ENCODE measurements around the gene RAB38.

The RAB38 gene

GRCh38 chr11:88171982-88172381 lies 3.3 kb downstream of the RAB38 start:
- TF ChIP-seq, protein P1, sequence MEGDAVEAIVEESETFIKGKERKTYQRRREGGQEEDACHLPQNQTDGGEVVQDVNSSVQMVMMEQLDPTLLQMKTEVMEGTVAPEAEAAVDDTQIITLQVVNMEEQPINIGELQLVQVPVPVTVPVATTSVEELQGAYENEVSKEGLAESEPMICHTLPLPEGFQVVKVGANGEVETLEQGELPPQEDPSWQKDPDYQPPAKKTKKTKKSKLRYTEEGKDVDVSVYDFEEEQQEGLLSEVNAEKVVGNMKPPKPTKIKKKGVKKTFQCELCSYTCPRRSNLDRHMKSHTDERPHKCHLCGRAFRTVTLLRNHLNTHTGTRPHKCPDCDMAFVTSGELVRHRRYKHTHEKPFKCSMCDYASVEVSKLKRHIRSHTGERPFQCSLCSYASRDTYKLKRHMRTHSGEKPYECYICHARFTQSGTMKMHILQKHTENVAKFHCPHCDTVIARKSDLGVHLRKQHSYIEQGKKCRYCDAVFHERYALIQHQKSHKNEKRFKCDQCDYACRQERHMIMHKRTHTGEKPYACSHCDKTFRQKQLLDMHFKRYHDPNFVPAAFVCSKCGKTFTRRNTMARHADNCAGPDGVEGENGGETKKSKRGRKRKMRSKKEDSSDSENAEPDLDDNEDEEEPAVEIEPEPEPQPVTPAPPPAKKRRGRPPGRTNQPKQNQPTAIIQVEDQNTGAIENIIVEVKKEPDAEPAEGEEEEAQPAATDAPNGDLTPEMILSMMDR (conservative IDR thresholded peaks at IDR 0.05) = no peak
- no peak overlapping the region for H3K27ac ChIP-seq

- TF ChIP-seq, protein P1 (conservative IDR thresholded peaks at IDR 0.05) = no peak
- H3K27ac ChIP-seq = no peak overlapping the region
Observed at GRCh38 chr11:88170673-88171072, 4.6 kb downstream of the RAB38 start.

DNA sequence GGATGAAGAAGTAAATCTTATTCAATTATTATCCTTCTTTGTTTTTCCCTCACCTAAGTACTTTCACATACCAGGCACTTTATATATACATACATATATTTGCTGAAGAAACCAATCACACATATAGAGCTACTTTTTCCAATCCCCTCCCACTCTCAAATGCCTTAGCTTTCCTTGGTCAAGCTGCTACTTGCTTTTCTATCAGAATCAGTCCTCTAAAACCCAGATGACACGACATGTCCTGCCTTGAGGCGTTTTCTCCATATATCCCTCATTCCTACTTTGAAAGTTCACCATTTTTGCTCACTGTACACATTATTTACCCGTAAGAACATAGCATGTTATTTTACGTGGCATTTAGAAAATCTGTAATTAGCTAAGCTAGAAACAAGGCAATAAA lies 5.4 kb downstream of the RAB38 start:
- TF ChIP-seq, protein P1 (conservative IDR thresholded peaks at IDR 0.05) = no peak
- no peak overlapping the region for H3K27ac ChIP-seq

GRCh38 chr11:88169471-88169870 lies 5.8 kb downstream of the RAB38 start:
- TF ChIP-seq, protein P1 (conservative IDR thresholded peaks at IDR 0.05) = no peak
- H3K27ac ChIP-seq = no peak overlapping the region

DNA sequence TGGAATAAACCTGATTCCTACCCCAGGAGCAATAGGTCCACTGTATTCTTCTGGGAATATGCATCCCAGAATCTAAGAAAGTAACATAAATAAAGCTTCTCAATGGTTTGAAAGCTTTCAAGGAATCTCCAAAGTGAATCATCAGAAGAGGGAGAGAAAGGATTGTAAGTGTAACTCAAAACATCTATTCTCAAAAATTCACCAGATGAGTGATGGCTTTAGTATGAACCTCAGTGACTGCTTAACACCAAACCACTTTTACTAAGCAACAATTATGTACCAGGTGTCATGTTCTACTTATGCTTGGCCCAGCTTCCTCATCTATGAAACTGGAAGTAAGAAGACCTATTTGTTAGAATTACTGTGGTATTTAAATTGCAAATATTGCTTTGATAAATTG lies 7.4 kb downstream of the RAB38 start:
- no peak overlapping the region for H3K27ac ChIP-seq
- TF ChIP-seq, protein P1 (conservative IDR thresholded peaks at IDR 0.05) = no peak

DNA sequence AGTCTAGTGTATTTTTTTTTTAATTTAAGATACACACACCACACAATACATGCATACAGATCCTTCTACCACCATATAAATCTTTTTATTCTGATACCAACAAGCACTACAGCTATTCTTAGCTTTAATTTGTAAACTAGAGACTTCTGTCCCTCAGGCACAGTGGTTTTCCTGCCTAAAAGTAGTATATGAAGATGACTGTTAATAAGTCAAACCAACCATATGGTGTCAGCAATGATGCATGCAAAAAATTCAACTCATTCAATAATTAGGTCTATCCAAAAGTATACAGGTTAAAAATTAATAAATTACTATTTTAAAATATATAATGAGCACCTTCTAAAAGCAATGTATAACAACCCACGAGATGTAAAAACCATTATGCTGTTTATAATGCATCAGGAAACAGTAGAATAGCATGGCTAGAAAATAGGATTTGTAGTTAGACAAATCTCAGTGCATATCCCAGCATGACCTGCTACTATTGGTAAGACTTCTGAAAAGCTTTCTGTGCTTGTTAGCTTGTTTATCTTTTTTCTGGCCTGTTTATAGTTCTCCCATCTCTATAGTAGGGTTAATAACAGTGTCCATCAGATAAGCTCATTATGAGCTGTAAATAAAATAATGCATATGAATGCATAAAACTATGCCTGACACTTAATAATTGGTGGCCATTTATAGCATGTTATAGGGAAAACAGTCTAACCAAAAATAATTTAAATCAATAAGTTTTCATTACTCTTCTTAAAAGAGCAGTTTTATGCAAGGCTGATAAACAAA lies 10.2 kb downstream of the RAB38 start:
- TF ChIP-seq, protein P1 (conservative IDR thresholded peaks at IDR 0.05) = no peak
- H3K27ac ChIP-seq = no peak overlapping the region

DNA sequence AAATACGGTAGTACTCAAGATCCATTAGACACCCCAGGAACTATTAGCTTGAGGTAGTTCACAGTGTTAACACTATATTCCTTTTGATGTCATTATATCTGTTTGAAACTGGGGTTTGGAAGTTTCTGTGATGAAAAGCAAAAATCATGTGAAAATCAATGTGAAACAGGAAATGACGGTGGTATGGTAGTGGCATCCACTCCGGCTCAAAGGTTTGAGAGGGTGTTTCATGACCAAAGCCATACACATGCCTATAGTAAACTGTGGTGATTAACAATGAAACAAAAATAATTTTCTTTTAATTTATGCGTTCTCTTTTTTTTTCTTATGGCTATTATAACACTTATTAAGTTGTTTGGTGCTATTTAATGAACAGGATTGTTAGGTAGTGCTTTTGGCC lies 10.9 kb downstream of the RAB38 start:
- H3K27ac ChIP-seq = no peak overlapping the region
- TF ChIP-seq, protein P1 (conservative IDR thresholded peaks at IDR 0.05) = no peak
